ENCODE measurements around the gene CARD11.
A peak's percentile ranks its signal among the peaks of the same experiment; 100 is the strongest.

CARD11 gene

GRCh38 chr7:2906197-2906931 lies 137.3 kb downstream of the CARD11 start:
- no peak for DNase-seq (ENCODE audit: low read depth, low spot score)

GRCh38 chr7:2905500-2905899 lies 138.2 kb downstream of the CARD11 start:
- DNase-seq (ENCODE audit: low read depth, low spot score): no peak

- no peak for DNase-seq (ENCODE audit: low read depth, low spot score)
Observed at GRCh38 chr7:2905027-2905426, 138.6 kb downstream of the CARD11 start.

- no peak for DNase-seq (ENCODE audit: low read depth, low spot score)
Observed at GRCh38 chr7:2904202-2904601, 139.5 kb downstream of the CARD11 start.

- DNase-seq (ENCODE audit: low read depth, low spot score): no peak
Observed at GRCh38 chr7:2903682-2904162, 139.9 kb downstream of the CARD11 start.

- DNase-seq (ENCODE audit: low read depth, low spot score): no peak
Observed at GRCh38 chr7:2897023-2897422, 146.6 kb downstream of the CARD11 start.

GRCh38 chr7:2896131-2896530 lies 147.5 kb downstream of the CARD11 start:
- DNase-seq (ENCODE audit: low read depth, low spot score): no peak

- DNase-seq (ENCODE audit: low read depth, low spot score): no peak
Observed at GRCh38 chr7:2894118-2894940, 149.3 kb downstream of the CARD11 start.

GRCh38 chr7:2893411-2893861 lies 150.2 kb downstream of the CARD11 start:
- DNase-seq (ENCODE audit: low read depth, low spot score): no peak

- DNase-seq (ENCODE audit: low read depth, low spot score): no peak
Observed at GRCh38 chr7:2892549-2892948, 151.1 kb downstream of the CARD11 start.

GRCh38 chr7:2887816-2888215 lies 155.9 kb downstream of the CARD11 start:
- DNase-seq (ENCODE audit: low read depth, low spot score): no peak

- peak; percentile 36 for DNase-seq (ENCODE audit: low read depth, low spot score)
Observed at GRCh38 chr7:2886900-2887299, 156.8 kb downstream of the CARD11 start.

GRCh38 chr7:2886391-2886790 lies 157.3 kb downstream of the CARD11 start:
- no peak for DNase-seq (ENCODE audit: low read depth, low spot score)

GRCh38 chr7:2884161-2884560 lies 159.5 kb downstream of the CARD11 start:
- DNase-seq (ENCODE audit: low read depth, low spot score): no peak

GRCh38 chr7:2883101-2883500 lies 160.6 kb downstream of the CARD11 start:
- DNase-seq (ENCODE audit: low read depth, low spot score): no peak

- no peak for DNase-seq (ENCODE audit: low read depth, low spot score)
Observed at GRCh38 chr7:2882111-2882510, 161.6 kb downstream of the CARD11 start.

GRCh38 chr7:2880874-2881533 lies 162.7 kb downstream of the CARD11 start:
- DNase-seq (ENCODE audit: low read depth, low spot score): no peak

GRCh38 chr7:2880051-2880450 lies 163.6 kb downstream of the CARD11 start:
- no peak for DNase-seq (ENCODE audit: low read depth, low spot score)

- no peak for DNase-seq (ENCODE audit: low read depth, low spot score)
Observed at GRCh38 chr7:2879354-2879753, 164.3 kb downstream of the CARD11 start.

- DNase-seq (ENCODE audit: low read depth, low spot score): no peak
Observed at GRCh38 chr7:2878306-2878705, 165.4 kb downstream of the CARD11 start.

- no peak for DNase-seq (ENCODE audit: low read depth, low spot score)
Observed at GRCh38 chr7:2876031-2876731, 167.5 kb downstream of the CARD11 start.

All from smooth muscle cell of the brain vasculature (primary cell).